K562 (cell line): ENCODE data around the gene TBPL2. TPM values are rescaled to one million over a fixed set of nuclear protein-coding genes. Genes with fewer than 3 reads are reported as not detected.

Experiments used
- ARID4B ChIP-seq: sonication (generic); formaldehyde crosslinking; IDR thresholded peaks from 2 replicates; pipeline ENCODE4 v1.8.0; 2022; ENCODE audit warnings: mild to moderate bottlenecking, missing genetic modification reagents
- E2F5 ChIP-seq: sonication (generic); formaldehyde crosslinking; IDR thresholded peaks from 2 replicates; pipeline ENCODE4 v1.8.0; 2022; ENCODE audit warnings: mild to moderate bottlenecking, missing genetic modification reagents
- GABPB2 ChIP-seq: fragments of 250-450 bp; sonication (Bioruptor Pico); conservative IDR thresholded peaks from 2 replicates; pipeline ENCODE4 v1.5.1; 2021; ENCODE audit warnings: mild to moderate bottlenecking
- GMEB1 ChIP-seq: fragments of 250-450 bp; sonication (Bioruptor Pico); IDR thresholded peaks from 2 replicates; pipeline ENCODE4 v1.4.0; 2020; ENCODE audit warnings: mild to moderate bottlenecking
- MTA2 ChIP-seq: fragments of 450-650 bp; IDR thresholded peaks from 2 replicates; pipeline ENCODE4 v1.6.1; 2016; ENCODE audit warnings: low read depth
- PHF8 ChIP-seq: fragments of 200-600 bp; sonication (generic); IDR thresholded peaks from 2 replicates; pipeline ENCODE4 v1.6.1; 2012; ENCODE audit warnings: mixed run types, mild to moderate bottlenecking, inconsistent platforms, low read length, moderate library complexity, borderline replicate concordance
- POLR3G ChIP-seq: IDR thresholded peaks from 2 replicates; pipeline ENCODE4 v1.6.1; 2011; ENCODE audit not compliant: insufficient read length, insufficient replicate concordance; ENCODE audit errors: extremely low read depth
- TBP ChIP-seq: optimal IDR thresholded peaks from 2 replicates; pipeline ENCODE3; 2011; ENCODE audit warnings: low read depth, low read length, improper control_type of control experiment
- ZFX ChIP-seq: sonication (generic); formaldehyde crosslinking; IDR thresholded peaks from 2 replicates; pipeline ENCODE4 v1.8.0; 2022; ENCODE audit warnings: mild to moderate bottlenecking, missing genetic modification reagents, moderate library complexity
- ZNF24 ChIP-seq: fragments of 450-650 bp; IDR thresholded peaks from 2 replicates; pipeline ENCODE4 v1.6.1; 2016
- ZNF407 ChIP-seq: fragments of 450-650 bp; IDR thresholded peaks from 2 replicates; pipeline ENCODE4 v1.6.1; 2016; ENCODE audit warnings: low read depth
- polyA plus RNA-seq, 8 experiments: library from polyadenylated mRNA; depleted of rRNA in 4 of 8; stranded (reverse) in 5 of 8; unstranded in 3 of 8; fragments of >200 nt; fragmentation: Nextera tagmentation in 2 of 8; fragmentation: Illumina TruSeq in 1 of 8; extraction: Ambion mirVana in 2 of 8; extraction: Trizol in 1 of 8; gene quantifications; 2 replicates each; pipeline versions ENCODE4 v1.2.1 to v1.2.3, GENCODE V29; 2011 to 2014; ENCODE audit warnings: inconsistent platforms in 1 of 8, missing spikeins in 1 of 8
- total RNA-seq, 7 experiments: library from RNA; depleted of rRNA in 6 of 7; stranded (reverse); fragments of >200 nt in 6 of 7; fragmentation: Illumina TruSeq in 2 of 7; extraction: Trizol in 2 of 7; gene quantifications; 2 replicates each; pipeline versions ENCODE4 v1.2.1 to v1.2.3, GENCODE V29; 2011 to 2021; ENCODE audit warnings: low replicate concordance in 1 of 7

The TBPL2 gene
- total and polyA plus RNA-seq, 9 of the 15 experiments (the other 6 are each of a cell fraction or from before 2014, with no cell fraction given) = not detected

- TF ChIP-seq PHF8 (peak; percentile 78; the same call in 1 of the 2 replicates), POLR3G (no peak), ARID4B (CRISPR knock-in tag) (peak; percentile 78), TBP (peak; percentile 84), GMEB1 (no peak), ZNF407 (peak; percentile 86), ZNF24 (no peak), ZFX (CRISPR knock-in tag) (peak; percentile 86), GABPB2 (CRISPR knock-in tag) (no peak), E2F5 (no peak), MTA2 (no peak)
These were observed 28.7 kb downstream of the TBPL2 start, which contains the start of gene ATG14 (continued) for GRCh38 chr14:55411426-55412389.
